Fibroblast of skin of back (primary cell): Measurements from ENCODE around the gene CTXND2.
"Not testable (repeated sequence)": the region's sequence is repeated elsewhere in the genome, so short reads cannot be mapped to it uniquely, and the experiment has no call there.

Experiments
- DNase-seq: peaks from one replicate; pipeline ENCODE4 v3.0.0-alpha.2; 2013

CTXND2 gene

GRCh38 chr1:150893336-150893913, 6.5 kb downstream of the CTXND2 start:
- DNase-seq, result no peak

- DNase-seq, result peak; percentile 21
Observed at GRCh38 chr1:150895618-150896017, 8.7 kb downstream of the CTXND2 start.

- DNase-seq, result not testable (repeated sequence)
Observed at GRCh38 chr1:150899795-150900194, 12.9 kb downstream of the CTXND2 start.

GRCh38 chr1:150902346-150902745, 15.4 kb downstream of the CTXND2 start:
- DNase-seq, result no peak

- DNase-seq, result no peak
Observed at GRCh38 chr1:150902751-150903150, 15.8 kb downstream of the CTXND2 start.

- DNase-seq, result no peak
Observed at GRCh38 chr1:150905301-150905700, 18.4 kb downstream of the CTXND2 start.

GRCh38 chr1:150906329-150906728, 19.4 kb downstream of the CTXND2 start:
- DNase-seq, result no peak

GRCh38 chr1:150906813-150907212, 19.9 kb downstream of the CTXND2 start:
- DNase-seq, result no peak

- no peak for DNase-seq
Observed at GRCh38 chr1:150909585-150910180, 22.7 kb downstream of the CTXND2 start.

- no peak for DNase-seq
Observed at GRCh38 chr1:150912623-150913022, 25.7 kb downstream of the CTXND2 start.

GRCh38 chr1:150917387-150917786, 30.5 kb downstream of the CTXND2 start:
- DNase-seq, result no peak

- peak; percentile 89 for DNase-seq
Observed at GRCh38 chr1:150922519-150922975, 35.6 kb downstream of the CTXND2 start.

- DNase-seq, result no peak
Observed at GRCh38 chr1:150925080-150925479, 38.1 kb downstream of the CTXND2 start.

GRCh38 chr1:150926097-150926741, 39.3 kb downstream of the CTXND2 start, which contains the start of gene SETDB1:
Gene SETDB1 (plus strand): TSS chr1:150926363. CDS start chr1:150927715, 1,352 bp downstream.
- DNase-seq, result peak; percentile 97

- DNase-seq, result no peak
Observed at GRCh38 chr1:150927624-150928023, 40.7 kb downstream of the CTXND2 start.

- DNase-seq, result no peak
Observed at GRCh38 chr1:150928286-150928685, 41.4 kb downstream of the CTXND2 start.

GRCh38 chr1:150928775-150929174, 41.8 kb downstream of the CTXND2 start:
- DNase-seq, result not testable (repeated sequence)

- peak; percentile 23 for DNase-seq
Observed at GRCh38 chr1:150931773-150932172, 44.8 kb downstream of the CTXND2 start.

GRCh38 chr1:150944856-150945255, 57.9 kb downstream of the CTXND2 start:
- DNase-seq, result no peak

- DNase-seq, result no peak
Observed at GRCh38 chr1:150954708-150955107, 67.8 kb downstream of the CTXND2 start.

GRCh38 chr1:150955280-150955679, 68.3 kb downstream of the CTXND2 start:
- DNase-seq, result no peak

GRCh38 chr1:150957666-150958065, 70.7 kb downstream of the CTXND2 start:
- no peak for DNase-seq

GRCh38 chr1:150960646-150961045, 73.7 kb downstream of the CTXND2 start:
- no peak for DNase-seq

GRCh38 chr1:150961756-150962155, 74.8 kb downstream of the CTXND2 start:
- DNase-seq, result no peak
